ENCODE results near the gene DCLRE1B. TPM values are rescaled to one million over a fixed set of nuclear protein-coding genes. Genes with fewer than 3 reads are reported as not detected.

DCLRE1B gene
- total and polyA plus RNA-seq, 4 donors, result 5.7 to 12.9 (median 11.7) TPM

DNA sequence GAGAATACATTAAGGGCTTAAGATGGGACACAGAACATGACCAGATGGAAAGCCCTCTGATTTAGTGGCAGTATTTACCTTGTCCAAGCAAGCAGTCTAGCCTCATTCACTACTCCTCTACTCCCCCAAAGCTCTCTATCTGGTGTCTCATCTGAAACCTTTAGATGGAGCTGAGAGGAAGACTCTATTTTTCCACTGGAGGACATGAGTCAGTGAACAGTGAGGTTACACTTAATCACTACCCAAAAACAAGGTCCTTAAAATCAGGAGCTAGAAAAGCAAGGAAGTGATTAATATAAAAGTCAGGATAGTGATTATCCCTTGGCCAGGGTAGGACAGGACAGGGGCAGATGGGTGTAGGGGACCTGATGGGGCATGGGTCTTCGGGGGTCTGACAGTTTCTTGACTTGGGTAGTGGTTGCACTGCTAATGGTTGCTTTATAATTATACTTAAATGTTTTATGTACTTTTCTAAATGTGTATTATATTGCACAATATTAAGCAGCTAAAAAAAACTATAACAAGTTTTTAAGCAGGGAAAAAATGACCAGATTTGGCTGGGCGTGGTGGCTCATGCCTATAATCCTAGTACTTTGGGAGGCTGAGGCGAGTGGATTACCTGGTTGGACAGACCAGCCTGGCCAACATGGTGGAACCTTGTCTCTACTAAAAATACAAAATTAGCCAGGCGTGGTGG lies 36.6 kb upstream of the DCLRE1B start:
- no peaks in the 10 kb centered on the region for H3K36me3 ChIP-seq (ENCODE audit: control insufficient read depth, insufficient read depth, low read length)
- no peaks in the 10 kb centered on the region for H3K4me1 ChIP-seq (ENCODE audit: control insufficient read depth, insufficient read depth, low read length)
- H3K27ac ChIP-seq (ENCODE audit: low read depth, low read length), result no peak overlapping the region
- DNase-seq (ENCODE audit: low read depth in 4 of 6, low spot score in 6 of 6), result no peak
- H3K4me3 ChIP-seq (ENCODE audit: low read depth, low read length), result no peak overlapping the region
- no peaks in the 10 kb centered on the region for H3K9me3 ChIP-seq (ENCODE audit: control insufficient read depth, insufficient read depth, low read length)
- no peaks in the 10 kb centered on the region for H3K27me3 ChIP-seq (ENCODE audit: control insufficient read depth, insufficient read depth, low read length)
- 100% methylated on average over 2 of the region's 4 CpGs for whole genome bisulfite sequencing (ENCODE audit: insufficient coverage)

DNA sequence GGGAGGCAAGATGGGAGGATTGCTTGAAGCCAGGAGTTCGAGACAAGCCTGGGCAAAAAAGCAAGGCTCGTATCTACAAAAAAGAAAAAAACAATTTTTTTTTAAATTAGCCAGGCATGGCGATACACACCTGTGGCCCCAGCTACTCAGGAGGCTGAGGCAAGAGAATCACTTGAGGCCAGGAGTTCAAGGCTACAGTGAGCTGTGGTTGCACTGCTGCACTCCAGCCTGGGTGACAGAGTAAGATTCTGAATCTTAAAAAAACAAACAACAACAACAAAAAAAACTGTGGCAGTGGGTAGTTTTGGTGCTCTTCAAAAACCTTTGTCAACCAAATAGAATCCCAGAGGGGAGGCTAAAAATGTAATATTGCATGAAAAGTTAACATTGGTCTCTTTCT lies 34.3 kb upstream of the DCLRE1B start:
- no peak for DNase-seq (ENCODE audit: low read depth in 4 of 6, low spot score in 6 of 6)
- Histone ChIP-seq H3K4me1 (ENCODE audit: control insufficient read depth, insufficient read depth, low read length) (no peaks in the 10 kb centered on the region), H3K36me3 (ENCODE audit: control insufficient read depth, insufficient read depth, low read length) (no peaks in the 10 kb centered on the region), H3K27me3 (ENCODE audit: control insufficient read depth, insufficient read depth, low read length) (no peaks in the 10 kb centered on the region), H3K27ac (ENCODE audit: low read depth, low read length) (no peak overlapping the region), H3K4me3 (ENCODE audit: low read depth, low read length) (no peak overlapping the region), H3K9me3 (ENCODE audit: control insufficient read depth, insufficient read depth, low read length) (no peaks in the 10 kb centered on the region)
- 90% methylated on average over 1 of the region's 3 CpGs for WGBS (ENCODE audit: insufficient coverage)

DNA sequence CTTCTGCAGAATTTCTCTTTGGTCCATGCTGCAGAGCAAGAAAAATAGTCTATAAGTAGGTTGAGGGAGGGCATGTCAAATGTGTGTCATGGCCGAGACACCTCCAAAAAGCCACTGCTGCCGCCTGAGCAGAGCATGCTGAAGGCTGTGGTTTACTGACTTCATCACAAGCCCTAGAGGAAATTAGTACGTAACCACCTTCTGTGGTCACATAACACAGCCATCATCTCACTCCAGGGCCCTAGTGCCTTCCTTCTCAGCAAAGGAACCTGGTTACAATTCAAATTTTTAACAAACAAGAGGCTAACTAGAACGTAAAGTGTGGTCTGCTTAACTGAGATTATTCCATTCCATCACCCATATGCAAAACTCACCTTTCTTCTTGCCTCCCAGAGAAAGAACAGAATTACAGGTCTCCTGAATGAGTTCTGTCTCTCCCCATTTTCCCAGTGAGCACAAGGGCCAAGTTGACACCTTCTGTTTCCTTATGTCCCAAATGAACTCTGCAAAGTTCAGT lies 33.5 kb upstream of the DCLRE1B start, which contains the start of gene PTPN22:
PTPN22 (minus strand) TSS at position 116 of the 517 bp plus-strand sequence.
- DNase-seq (ENCODE audit: low read depth in 4 of 6, low spot score in 6 of 6), result no peak
- no peak within 1 kb of the TSS for H3K4me3 ChIP-seq (ENCODE audit: low read depth, low read length)
- no peaks in the 10 kb centered on the region for H3K36me3 ChIP-seq (ENCODE audit: control insufficient read depth, insufficient read depth, low read length)
- H3K27me3 ChIP-seq (ENCODE audit: control insufficient read depth, insufficient read depth, low read length), result no peaks in the 10 kb centered on the region
- H3K9me3 ChIP-seq (ENCODE audit: control insufficient read depth, insufficient read depth, low read length), result no peaks in the 10 kb centered on the region
- 67% methylated on average over 2 of the region's 4 CpGs for WGBS (ENCODE audit: insufficient coverage)
- H3K4me1 ChIP-seq (ENCODE audit: control insufficient read depth, insufficient read depth, low read length), result no peaks in the 10 kb centered on the region
- no peak within 1 kb of the TSS for H3K27ac ChIP-seq (ENCODE audit: low read depth, low read length)

DNA sequence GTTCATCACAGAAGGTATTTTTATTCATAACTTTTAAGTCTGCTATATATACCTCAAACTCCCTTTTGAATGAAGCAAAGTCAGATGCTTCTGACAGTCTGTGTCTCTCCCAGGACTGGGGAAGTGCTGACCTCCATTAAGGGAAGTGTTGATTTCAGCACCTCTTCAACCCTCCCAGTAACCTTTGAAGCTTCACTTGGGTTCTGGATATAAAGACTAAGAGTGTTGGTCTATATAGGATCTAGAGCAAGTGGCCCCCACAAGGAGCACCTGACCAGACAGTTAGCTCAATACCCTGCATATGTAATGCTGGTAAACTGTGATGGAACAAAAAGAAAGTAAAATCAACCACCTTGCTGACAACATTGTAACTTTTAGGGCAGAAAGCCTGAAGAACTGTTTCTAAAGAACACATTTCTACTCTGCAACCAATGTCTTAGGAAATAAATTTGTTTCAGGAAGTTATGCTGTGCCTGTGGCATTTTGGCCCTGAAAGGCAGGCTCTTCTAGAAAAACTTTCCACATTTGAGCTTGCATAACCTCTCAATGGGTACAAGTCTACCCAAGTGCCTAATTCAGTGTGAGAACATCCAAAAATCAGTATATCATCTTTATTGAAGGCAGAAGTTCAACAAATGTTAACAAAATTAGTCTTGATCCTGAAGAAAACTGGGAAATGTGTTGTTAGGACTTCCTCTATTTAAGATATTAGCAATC lies 32.7 kb upstream of the DCLRE1B start:
- no peak overlapping the region for H3K27ac ChIP-seq (ENCODE audit: low read depth, low read length)
- H3K27me3 ChIP-seq (ENCODE audit: control insufficient read depth, insufficient read depth, low read length), result no peaks in the 10 kb centered on the region
- H3K4me3 ChIP-seq (ENCODE audit: low read depth, low read length), result no peak overlapping the region
- no peak for DNase-seq (ENCODE audit: low read depth in 4 of 6, low spot score in 6 of 6)
- H3K4me1 ChIP-seq (ENCODE audit: control insufficient read depth, insufficient read depth, low read length), result no peaks in the 10 kb centered on the region
- no peaks in the 10 kb centered on the region for H3K9me3 ChIP-seq (ENCODE audit: control insufficient read depth, insufficient read depth, low read length)
- H3K36me3 ChIP-seq (ENCODE audit: control insufficient read depth, insufficient read depth, low read length), result no peaks in the 10 kb centered on the region

DNA sequence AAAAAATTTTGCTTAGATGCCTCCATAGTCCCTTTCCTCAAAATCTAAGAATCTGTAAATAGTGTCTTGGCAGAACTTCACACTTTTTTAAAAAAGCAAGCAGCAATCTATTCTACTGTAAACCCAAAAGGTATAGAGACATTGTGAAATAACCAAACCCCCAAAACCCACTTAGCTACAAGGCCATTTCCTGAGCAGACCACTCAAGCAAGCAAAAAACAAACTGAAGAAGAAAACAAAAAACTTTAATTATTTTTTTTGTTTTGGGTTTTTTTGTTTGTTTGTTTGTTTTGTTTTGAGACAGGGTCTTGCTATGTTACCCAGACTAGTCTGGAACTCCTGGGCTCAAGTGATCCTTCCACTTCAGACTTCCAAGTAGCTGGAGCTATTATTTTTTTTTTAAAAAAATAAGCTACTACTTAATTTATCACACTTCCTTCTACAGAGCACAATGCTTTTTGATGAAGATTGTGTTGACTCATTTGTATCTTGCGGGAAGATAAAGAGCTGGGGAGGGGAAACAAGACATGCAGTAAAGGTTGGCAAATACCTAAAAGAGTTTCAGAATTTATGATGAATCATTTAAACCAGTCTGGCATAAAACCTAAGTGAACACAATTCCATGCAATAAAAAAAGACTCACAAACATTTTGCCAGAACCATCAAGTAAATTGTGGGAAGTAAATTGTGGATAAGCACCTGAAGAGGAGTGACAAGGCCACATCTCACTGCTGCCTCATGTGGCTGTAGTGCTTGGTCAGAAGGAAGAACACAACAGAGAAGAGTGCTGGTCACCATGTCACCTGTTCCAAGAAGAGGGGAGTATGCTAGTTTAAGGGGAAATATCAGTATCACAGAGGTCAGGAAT lies 30.9 kb upstream of the DCLRE1B start:
- no peaks in the 10 kb centered on the region for H3K4me1 ChIP-seq (ENCODE audit: control insufficient read depth, insufficient read depth, low read length)
- H3K9me3 ChIP-seq (ENCODE audit: control insufficient read depth, insufficient read depth, low read length), result no peaks in the 10 kb centered on the region
- no peak for DNase-seq (ENCODE audit: low read depth in 4 of 6, low spot score in 6 of 6)
- H3K27me3 ChIP-seq (ENCODE audit: control insufficient read depth, insufficient read depth, low read length), result no peaks in the 10 kb centered on the region
- no peak overlapping the region for H3K27ac ChIP-seq (ENCODE audit: low read depth, low read length)
- WGBS (ENCODE audit: insufficient coverage), result no CpG with 5 or more reads among the region's 1 CpG
- H3K4me3 ChIP-seq (ENCODE audit: low read depth, low read length), result no peak overlapping the region
- no peaks in the 10 kb centered on the region for H3K36me3 ChIP-seq (ENCODE audit: control insufficient read depth, insufficient read depth, low read length)

DNA sequence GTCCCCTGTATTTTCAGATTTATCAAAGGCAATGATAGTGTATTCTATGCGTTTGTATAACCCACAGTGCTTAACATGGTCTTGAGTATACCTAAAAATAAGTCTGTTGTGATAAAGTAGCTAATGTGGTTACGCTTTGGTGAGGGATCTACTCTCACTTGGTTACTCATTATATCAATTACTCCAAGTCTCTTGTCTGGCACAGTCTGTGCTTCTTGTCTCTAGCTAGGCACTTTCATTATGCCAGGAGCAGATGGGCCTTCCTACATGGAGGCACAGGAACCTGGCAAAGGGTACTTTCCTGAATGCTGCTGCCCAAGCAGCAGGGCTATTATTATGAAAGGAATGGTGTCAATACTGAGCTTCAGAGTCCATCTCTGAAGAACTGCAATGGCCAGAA lies 29.4 kb upstream of the DCLRE1B start:
- DNase-seq (ENCODE audit: low read depth in 4 of 6, low spot score in 6 of 6), result peak in 1 of 6 donors; percentile 17
- Histone ChIP-seq H3K27ac (ENCODE audit: low read depth, low read length) (no peak overlapping the region), H3K4me3 (ENCODE audit: low read depth, low read length) (no peak overlapping the region), H3K9me3 (ENCODE audit: control insufficient read depth, insufficient read depth, low read length) (no peaks in the 10 kb centered on the region), H3K36me3 (ENCODE audit: control insufficient read depth, insufficient read depth, low read length) (no peaks in the 10 kb centered on the region), H3K27me3 (ENCODE audit: control insufficient read depth, insufficient read depth, low read length) (no peaks in the 10 kb centered on the region), H3K4me1 (ENCODE audit: control insufficient read depth, insufficient read depth, low read length) (no peaks in the 10 kb centered on the region)
- WGBS (ENCODE audit: insufficient coverage), result no CpG with 5 or more reads among the region's 2 CpGs

DNA sequence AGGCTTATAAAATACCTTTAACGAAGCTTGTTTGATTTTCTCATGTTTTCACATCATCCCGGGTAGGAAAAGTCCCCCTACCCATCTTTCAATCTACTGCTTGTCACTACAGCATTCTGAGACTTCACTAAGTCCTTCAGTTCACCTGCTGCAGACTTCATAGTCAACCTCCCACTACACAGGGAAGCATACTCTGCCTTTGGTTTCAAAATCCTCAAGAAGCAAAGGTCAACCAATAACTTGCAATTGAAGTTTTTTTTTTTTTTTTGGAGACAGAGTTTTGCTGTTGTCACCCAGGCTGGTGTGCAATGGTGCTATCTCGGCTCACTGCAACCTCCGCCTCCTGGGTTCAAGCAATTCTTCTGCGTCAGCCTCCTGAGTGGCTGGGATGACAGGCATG lies 28.9 kb upstream of the DCLRE1B start:
- H3K27me3 ChIP-seq (ENCODE audit: control insufficient read depth, insufficient read depth, low read length), result no peaks in the 10 kb centered on the region
- no peaks in the 10 kb centered on the region for H3K4me1 ChIP-seq (ENCODE audit: control insufficient read depth, insufficient read depth, low read length)
- no peak overlapping the region for H3K27ac ChIP-seq (ENCODE audit: low read depth, low read length)
- no peaks in the 10 kb centered on the region for H3K9me3 ChIP-seq (ENCODE audit: control insufficient read depth, insufficient read depth, low read length)
- H3K36me3 ChIP-seq (ENCODE audit: control insufficient read depth, insufficient read depth, low read length), result no peaks in the 10 kb centered on the region
- no peak for DNase-seq (ENCODE audit: low read depth in 4 of 6, low spot score in 6 of 6)
- H3K4me3 ChIP-seq (ENCODE audit: low read depth, low read length), result no peak overlapping the region
- 92% methylated on average over 5 of the region's 5 CpGs for WGBS (ENCODE audit: insufficient coverage)

DNA sequence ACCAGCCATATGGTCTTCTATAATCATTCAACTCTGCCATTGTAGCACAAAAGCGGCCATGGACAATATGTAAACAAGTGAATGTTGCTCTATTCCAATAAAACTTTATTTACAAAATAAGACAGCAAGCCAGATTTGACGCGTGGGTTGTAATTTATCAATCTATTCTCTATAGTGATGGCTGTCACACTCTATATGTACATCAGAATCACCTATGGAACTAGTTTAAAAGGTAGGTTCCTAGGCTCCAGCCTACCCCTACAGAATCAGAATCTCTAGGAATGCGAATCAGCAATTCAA lies 25.4 kb upstream of the DCLRE1B start:
- Histone ChIP-seq H3K4me3 (ENCODE audit: low read depth, low read length) (no peak overlapping the region), H3K4me1 (ENCODE audit: control insufficient read depth, insufficient read depth, low read length) (no peaks in the 10 kb centered on the region), H3K27ac (ENCODE audit: low read depth, low read length) (no peak overlapping the region), H3K9me3 (ENCODE audit: control insufficient read depth, insufficient read depth, low read length) (no peaks in the 10 kb centered on the region), H3K27me3 (ENCODE audit: control insufficient read depth, insufficient read depth, low read length) (no peaks in the 10 kb centered on the region), H3K36me3 (ENCODE audit: control insufficient read depth, insufficient read depth, low read length) (no peaks in the 10 kb centered on the region)
- DNase-seq (ENCODE audit: low read depth in 4 of 6, low spot score in 6 of 6), result no peak
- 80% methylated on average over 1 of the region's 4 CpGs for WGBS (ENCODE audit: insufficient coverage)

DNA sequence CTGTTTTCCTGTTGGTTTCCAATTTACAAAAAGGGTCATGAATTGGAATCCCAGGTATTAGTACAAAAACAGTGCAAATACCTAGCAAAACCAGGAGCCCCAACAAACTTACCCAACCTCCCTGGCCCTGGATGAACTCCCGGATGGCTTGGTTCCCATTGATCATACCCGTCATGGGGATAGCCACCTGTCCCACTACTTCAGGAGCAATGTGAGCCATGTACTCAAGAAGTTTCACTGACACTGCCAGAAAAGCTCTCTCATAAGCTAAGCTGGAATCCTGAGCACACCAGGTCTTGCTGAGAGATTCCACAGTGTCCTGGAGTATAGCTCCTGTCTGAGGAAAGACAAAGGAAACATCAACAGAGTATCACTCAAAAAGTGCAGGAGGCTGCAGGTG lies 23.5 kb upstream of the DCLRE1B start:
- Histone ChIP-seq H3K4me3 (ENCODE audit: low read depth, low read length) (no peak overlapping the region), H3K9me3 (ENCODE audit: control insufficient read depth, insufficient read depth, low read length) (no peaks in the 10 kb centered on the region), H3K27ac (ENCODE audit: low read depth, low read length) (no peak overlapping the region), H3K36me3 (ENCODE audit: control insufficient read depth, insufficient read depth, low read length) (no peaks in the 10 kb centered on the region), H3K27me3 (ENCODE audit: control insufficient read depth, insufficient read depth, low read length) (no peaks in the 10 kb centered on the region), H3K4me1 (ENCODE audit: control insufficient read depth, insufficient read depth, low read length) (no peaks in the 10 kb centered on the region)
- DNase-seq (ENCODE audit: low read depth in 4 of 6, low spot score in 6 of 6), result no peak
- 60% methylated on average over 1 of the region's 2 CpGs for WGBS (ENCODE audit: insufficient coverage)

Data from spinal cord (tissue), 10 donors.